SK-MEL-5 (cell line): ENCODE measurements around the gene TENM3. TPM values are rescaled to one million over a fixed set of nuclear protein-coding genes. Genes with fewer than 3 reads are reported as not detected.
A peak's percentile ranks its signal among the peaks of the same experiment; 100 is the strongest.

Experiments used
- DNase-seq: peaks from one replicate; pipeline ENCODE4 v3.0.0-alpha.2; 2016; ENCODE audit warnings: low read depth, low spot score
- in situ Hi-C: cut with HindIII; loops from 2 replicates; pipeline ENCODE4 v1.10.0; 2016; ENCODE audit warnings: low sequenced_read_pairs, high pct_unique_total_duplicates, low pct_unique_long_range_greater_than_20kb
- total RNA-seq: library from RNA; depleted of rRNA; stranded (reverse); fragments of >200 nt; shearing (Covaris generic); gene quantifications from 2 replicates; pipeline ENCODE4 v1.2.3, GENCODE V29; 2014

Gene TENM3
- total RNA-seq, 1 experiment from 2014 or later: 38.1 TPM

GRCh38 chr4:182795446-182796238 is 552.4 kb downstream of the TENM3 start:
- no peak for DNase-seq
- in situ Hi-C loops: no loop called here

- in situ Hi-C loops: no loop called here
- DNase-seq: no peak
These were observed 556.5 kb downstream of the TENM3 start for GRCh38 chr4:182799515-182800215.

GRCh38 chr4:182800216-182800515 is 557.0 kb downstream of the TENM3 start:
- no peak for DNase-seq
- in situ Hi-C loops: no loop called here

- in situ Hi-C loops: no loop called here
- no peak for DNase-seq
These were observed 558.4 kb downstream of the TENM3 start for GRCh38 chr4:182801636-182802035.

- in situ Hi-C loops: no loop called here
- DNase-seq: peak; percentile 30
These were observed 559.4 kb downstream of the TENM3 start for GRCh38 chr4:182802621-182803020.

- no peak for DNase-seq
- in situ Hi-C loops: no loop called here
These were observed 560.0 kb downstream of the TENM3 start for GRCh38 chr4:182803235-182803634.

GRCh38 chr4:182804131-182804530 is 560.9 kb downstream of the TENM3 start:
- in situ Hi-C loops: no loop called here

GRCh38 chr4:182805321-182805720 is 562.1 kb downstream of the TENM3 start:
- in situ Hi-C loops: no loop called here
- DNase-seq: no peak

More at GRCh38 chr4:182804131-182804530, 560.9 kb downstream of the TENM3 start:
- no peak for DNase-seq

- no peak for DNase-seq
- in situ Hi-C loops: no loop called here
These were observed 562.5 kb downstream of the TENM3 start for GRCh38 chr4:182805750-182806149.

GRCh38 chr4:182806259-182807252 is 563.4 kb downstream of the TENM3 start:
- in situ Hi-C loops: no loop called here
- DNase-seq: peak; percentile 67

GRCh38 chr4:182807346-182807745 is 564.1 kb downstream of the TENM3 start:
- in situ Hi-C loops: no loop called here
- no peak for DNase-seq

GRCh38 chr4:182807767-182808548 is 564.8 kb downstream of the TENM3 start:
- DNase-seq: no peak

GRCh38 chr4:182808673-182809416 is 565.6 kb downstream of the TENM3 start:
- no peak for DNase-seq
- in situ Hi-C loops: no loop called here

More at GRCh38 chr4:182807767-182808548, 564.8 kb downstream of the TENM3 start:
- in situ Hi-C loops: no loop called here

- in situ Hi-C loops: no loop called here
- DNase-seq: no peak
These were observed 566.4 kb downstream of the TENM3 start for GRCh38 chr4:182809417-182810102.

- in situ Hi-C loops: no loop called here
- no peak for DNase-seq
These were observed 567.0 kb downstream of the TENM3 start for GRCh38 chr4:182810103-182810615.

- in situ Hi-C loops: no loop called here
- DNase-seq: no peak
These were observed 569.7 kb downstream of the TENM3 start for GRCh38 chr4:182812916-182813315.
